Suprapubic skin (tissue), 3 donors: Measurements from ENCODE around the gene GRP.

ENCODE experiments used
- CTCF ChIP-seq, 2 donors: fragments of 200-600 bp in 1 of 2; fragments of 450-650 bp in 1 of 2; sonication (generic) in 1 of 2; IDR thresholded peaks; one replicate each; pipeline ENCODE4 v1.5.1; 2016 to 2019; ENCODE audit warnings: antibody characterized with exemption in 2 of 2, mild to moderate bottlenecking in 1 of 2, moderate library complexity in 1 of 2
- EP300 ChIP-seq: sonication (generic); formaldehyde crosslinking; IDR thresholded peaks from one replicate; pipeline ENCODE4 v1.6.1; 2017; ENCODE audit warnings: antibody characterized with exemption

- no peak for TF ChIP-seq EP300
- TF ChIP-seq CTCF (IDR thresholded peaks at IDR 0.05): no peak
These were observed 2.4 kb downstream of the GRP start for GRCh38 chr18:59222341-59222740.
